Right lobe of liver (tissue), 4 donors: ENCODE measurements around the gene SLC45A1.

Experiments
- CTCF ChIP-seq, 4 donors: fragments of 200-600 bp in 3 of 4; fragments of 450-650 bp in 1 of 4; IDR thresholded peaks; one replicate each; pipeline versions ENCODE4 v1.5.1 to v1.8.0; 2016 to 2022; ENCODE audit warnings: antibody characterized with exemption in 4 of 4, mild to moderate bottlenecking in 2 of 4
- POLR2A ChIP-seq: fragments of 450-650 bp; IDR thresholded peaks from one replicate; pipeline ENCODE4 v1.6.1; 2017; ENCODE audit warnings: antibody characterized with exemption, mild to moderate bottlenecking
- donor health status: DM: no; HTN: no; CAD: no.
- donor health status: DM: no; HTN: no; CAD: no.
- donor health status: DM: no; HTN: yes; CAD: no.

DNA sequence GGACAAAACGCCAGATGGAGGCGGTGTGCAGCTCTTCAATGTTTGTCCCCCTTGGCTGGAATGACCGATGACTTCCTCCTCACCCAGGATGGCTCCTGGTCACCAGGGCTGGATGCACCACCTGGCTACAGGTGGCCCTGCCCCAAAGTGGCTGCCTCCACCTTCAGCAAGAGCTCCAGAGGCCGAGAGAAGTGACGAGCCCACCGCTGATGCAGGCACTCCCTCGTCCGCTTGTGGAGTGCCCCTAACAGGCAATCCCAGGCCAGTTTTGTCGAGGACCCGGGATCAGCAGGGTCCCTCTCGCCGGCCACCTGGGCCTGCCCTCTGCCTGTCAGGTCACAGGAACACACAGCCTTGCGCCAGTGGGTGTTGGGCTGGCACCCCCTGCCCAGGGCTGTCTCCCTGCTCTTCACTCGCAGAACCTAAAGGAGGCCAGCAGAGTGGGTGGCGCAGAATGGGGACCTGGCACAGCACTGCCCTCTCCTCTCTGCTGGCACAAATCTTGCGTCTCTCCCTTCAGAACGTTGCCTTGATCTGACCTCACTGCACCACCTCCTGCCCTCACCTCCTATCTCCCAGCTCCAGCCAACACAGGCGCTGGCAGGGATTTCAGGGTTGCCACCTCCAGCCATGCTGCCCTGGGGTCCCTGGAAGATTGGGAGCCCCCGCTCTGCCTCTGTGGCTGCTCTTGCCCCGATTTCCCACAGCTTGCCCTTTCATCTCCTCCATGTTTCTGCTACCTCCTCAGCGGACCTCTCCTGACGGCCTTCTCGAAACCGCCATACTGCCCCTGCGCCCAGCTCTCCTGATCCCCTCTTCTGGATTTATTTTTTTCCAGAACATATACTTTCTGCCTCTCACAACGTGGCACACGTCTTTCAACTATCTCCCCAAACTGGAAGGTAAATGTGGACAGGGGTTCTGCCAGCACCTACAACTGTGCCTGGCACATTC, 38.6 kb downstream of the SLC45A1 start:
- TF ChIP-seq CTCF (IDR thresholded peaks at IDR 0.05), result no peak
- no peak for TF ChIP-seq POLR2A
